K562 (cell line): ENCODE measurements around the gene GNG7. TPM values are rescaled to one million over a fixed set of nuclear protein-coding genes. Genes with fewer than 3 reads are reported as not detected.

Experiments used
- ATF7 ChIP-seq: fragments of 450-650 bp; IDR thresholded peaks from 2 replicates; pipeline ENCODE4 v1.7.1; 2014; ENCODE audit warnings: mild to moderate bottlenecking, moderate library complexity
- CBFA2T3 ChIP-seq: fragments of 450-650 bp; IDR thresholded peaks from 2 replicates; pipeline ENCODE4 v1.6.1; 2017
- ESRRB ChIP-seq: fragments of 250-450 bp; sonication (Bioruptor Pico); IDR thresholded peaks from 2 replicates; pipeline ENCODE4 v1.5.0; 2020; ENCODE audit warnings: mild to moderate bottlenecking, moderate library complexity, borderline replicate concordance
- KLF16 ChIP-seq: IDR thresholded peaks from 2 replicates; pipeline ENCODE4 v1.6.1; 2016; ENCODE audit warnings: antibody characterized with exemption
- SAFB ChIP-seq: fragments of 200-400 bp; formaldehyde crosslinking; IDR thresholded peaks from 2 replicates; pipeline ENCODE4 v1.6.1; 2017; ENCODE audit warnings: low read depth, low read length, borderline replicate concordance
- SIX5 ChIP-seq, 2 experiments: IDR thresholded peaks; 2 replicates each; pipeline ENCODE4 v1.6.1; 2011; ENCODE audit warnings: low read length in 2 of 2, borderline replicate concordance in 1 of 2, low read depth in 1 of 2, mild to moderate bottlenecking in 1 of 2, moderate library complexity in 1 of 2; ENCODE audit not compliant: insufficient read depth in 1 of 2
- SUPT5H ChIP-seq: fragments of 450-650 bp; IDR thresholded peaks from 2 replicates; pipeline ENCODE4 v1.6.1; 2016
- TFAP4 ChIP-seq: sonication (generic); formaldehyde crosslinking; IDR thresholded peaks from 2 replicates; pipeline ENCODE4 v1.8.0; 2022; ENCODE audit warnings: missing genetic modification reagents, mild to moderate bottlenecking, moderate library complexity, borderline replicate concordance
- ZBED1 ChIP-seq: IDR thresholded peaks from 2 replicates; pipeline ENCODE4 v1.6.1; 2014
- ZBTB5 ChIP-seq: fragments of 450-650 bp; IDR thresholded peaks from 2 replicates; pipeline ENCODE4 v1.6.1; 2017; ENCODE audit warnings: antibody characterized with exemption
- ZNF133 ChIP-seq: fragments of 250-450 bp; sonication (Bioruptor Pico); IDR thresholded peaks from 2 replicates; pipeline ENCODE4 v1.4.0; 2020; ENCODE audit warnings: mild to moderate bottlenecking
- ZNF655 ChIP-seq: fragments of 250-450 bp; sonication (Bioruptor Pico); IDR thresholded peaks from 2 replicates; pipeline ENCODE4 v1.5.0; 2021
- polyA plus RNA-seq, 8 experiments: library from polyadenylated mRNA; depleted of rRNA in 4 of 8; stranded (reverse) in 5 of 8; unstranded in 3 of 8; fragments of >200 nt; fragmentation: Nextera tagmentation in 2 of 8; fragmentation: Illumina TruSeq in 1 of 8; extraction: Ambion mirVana in 2 of 8; extraction: Trizol in 1 of 8; gene quantifications; 2 replicates each; pipeline versions ENCODE4 v1.2.1 to v1.2.3, GENCODE V29; 2011 to 2014; ENCODE audit warnings: inconsistent platforms in 1 of 8, missing spikeins in 1 of 8
- total RNA-seq, 7 experiments: library from RNA; depleted of rRNA in 6 of 7; stranded (reverse); fragments of >200 nt in 6 of 7; fragmentation: Illumina TruSeq in 2 of 7; extraction: Trizol in 2 of 7; gene quantifications; 2 replicates each; pipeline versions ENCODE4 v1.2.1 to v1.2.3, GENCODE V29; 2011 to 2021; ENCODE audit warnings: low replicate concordance in 1 of 7
- TF ChIP-seq, protein P1 (sequence below): fragments of 450-650 bp; formaldehyde crosslinking; IDR thresholded peaks from 2 replicates; pipeline ENCODE4 v1.4.0; 2020; ENCODE audit warnings: mild to moderate bottlenecking, moderate library complexity
- TF ChIP-seq, protein P2 (sequence below): IDR thresholded peaks from 3 replicates; pipeline ENCODE4 v1.6.1; 2011; ENCODE audit warnings: borderline replicate concordance, mild to moderate bottlenecking, moderate library complexity; ENCODE audit not compliant: insufficient read length; ENCODE audit errors: extremely low read depth

Gene GNG7
- total and polyA plus RNA-seq, 9 of the 15 experiments (the other 6 are each of a cell fraction or from before 2014, with no cell fraction given), result 0.01 to 0.20 (median 0.06) TPM; not detected in 1

- TF ChIP-seq SAFB (peak; percentile 35; the same call in 1 of the 2 replicates), CBFA2T3 (no peak), SUPT5H (no peak), ESRRB (CRISPR knock-in tag) (no peak), TFAP4 (CRISPR knock-in tag) (peak; percentile 84), ZNF133 (no peak), SIX5 (IDR thresholded peaks at IDR 0.05; ENCODE audit: borderline replicate concordance in 1 of 2, insufficient read depth in 1 of 2, low read depth in 1 of 2, low read length in 2 of 2) (no peak), ZBED1 (no peak), ZBTB5 (no peak), KLF16 (no peak), ATF7 (peak; percentile 32; the same call in 1 of the 2 replicates), ZNF655 (CRISPR knock-in tag) (no peak)
- TF ChIP-seq, protein P1, sequence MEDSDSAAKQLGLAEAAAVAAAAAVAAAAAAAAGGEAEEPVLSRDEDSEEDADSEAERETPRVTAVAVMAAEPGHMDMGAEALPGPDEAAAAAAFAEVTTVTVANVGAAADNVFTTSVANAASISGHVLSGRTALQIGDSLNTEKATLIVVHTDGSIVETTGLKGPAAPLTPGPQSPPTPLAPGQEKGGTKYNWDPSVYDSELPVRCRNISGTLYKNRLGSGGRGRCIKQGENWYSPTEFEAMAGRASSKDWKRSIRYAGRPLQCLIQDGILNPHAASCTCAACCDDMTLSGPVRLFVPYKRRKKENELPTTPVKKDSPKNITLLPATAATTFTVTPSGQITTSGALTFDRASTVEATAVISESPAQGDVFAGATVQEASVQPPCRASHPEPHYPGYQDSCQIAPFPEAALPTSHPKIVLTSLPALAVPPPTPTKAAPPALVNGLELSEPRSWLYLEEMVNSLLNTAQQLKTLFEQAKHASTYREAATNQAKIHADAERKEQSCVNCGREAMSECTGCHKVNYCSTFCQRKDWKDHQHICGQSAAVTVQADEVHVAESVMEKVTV (CRISPR knock-in tag), result peak; percentile 88
- TF ChIP-seq, protein P2, sequence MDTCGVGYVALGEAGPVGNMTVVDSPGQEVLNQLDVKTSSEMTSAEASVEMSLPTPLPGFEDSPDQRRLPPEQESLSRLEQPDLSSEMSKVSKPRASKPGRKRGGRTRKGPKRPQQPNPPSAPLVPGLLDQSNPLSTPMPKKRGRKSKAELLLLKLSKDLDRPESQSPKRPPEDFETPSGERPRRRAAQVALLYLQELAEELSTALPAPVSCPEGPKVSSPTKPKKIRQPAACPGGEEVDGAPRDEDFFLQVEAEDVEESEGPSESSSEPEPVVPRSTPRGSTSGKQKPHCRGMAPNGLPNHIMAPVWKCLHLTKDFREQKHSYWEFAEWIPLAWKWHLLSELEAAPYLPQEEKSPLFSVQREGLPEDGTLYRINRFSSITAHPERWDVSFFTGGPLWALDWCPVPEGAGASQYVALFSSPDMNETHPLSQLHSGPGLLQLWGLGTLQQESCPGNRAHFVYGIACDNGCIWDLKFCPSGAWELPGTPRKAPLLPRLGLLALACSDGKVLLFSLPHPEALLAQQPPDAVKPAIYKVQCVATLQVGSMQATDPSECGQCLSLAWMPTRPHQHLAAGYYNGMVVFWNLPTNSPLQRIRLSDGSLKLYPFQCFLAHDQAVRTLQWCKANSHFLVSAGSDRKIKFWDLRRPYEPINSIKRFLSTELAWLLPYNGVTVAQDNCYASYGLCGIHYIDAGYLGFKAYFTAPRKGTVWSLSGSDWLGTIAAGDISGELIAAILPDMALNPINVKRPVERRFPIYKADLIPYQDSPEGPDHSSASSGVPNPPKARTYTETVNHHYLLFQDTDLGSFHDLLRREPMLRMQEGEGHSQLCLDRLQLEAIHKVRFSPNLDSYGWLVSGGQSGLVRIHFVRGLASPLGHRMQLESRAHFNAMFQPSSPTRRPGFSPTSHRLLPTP, result no peak
Observed at GRCh38 chr19:2648528-2648937, 54.0 kb downstream of the GNG7 start (continued).
